Nasal cavity respiratory epithelium epithelial cell of viscerocranial mucosa (primary cell): ENCODE measurements around the gene OR2A25. TPM values are rescaled to one million over a fixed set of nuclear protein-coding genes. Genes with fewer than 3 reads are reported as not detected.

ENCODE experiments used
- total RNA-seq: library from RNA; depleted of rRNA; stranded (reverse); fragments of >200 nt; gene quantifications from 2 replicates; pipeline ENCODE4 v1.2.3, GENCODE V29; 2014

The OR2A25 gene, protein sequence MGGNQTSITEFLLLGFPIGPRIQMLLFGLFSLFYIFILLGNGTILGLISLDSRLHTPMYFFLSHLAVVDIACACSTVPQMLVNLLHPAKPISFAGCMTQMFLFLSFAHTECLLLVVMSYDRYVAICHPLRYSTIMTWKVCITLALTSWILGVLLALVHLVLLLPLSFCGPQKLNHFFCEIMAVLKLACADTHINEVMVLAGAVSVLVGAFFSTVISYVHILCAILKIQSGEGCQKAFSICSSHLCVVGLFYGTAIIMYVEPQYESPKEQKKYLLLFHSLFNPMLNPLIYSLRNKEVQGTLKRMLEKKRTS
- total RNA-seq = not detected in 2 replicates

DNA sequence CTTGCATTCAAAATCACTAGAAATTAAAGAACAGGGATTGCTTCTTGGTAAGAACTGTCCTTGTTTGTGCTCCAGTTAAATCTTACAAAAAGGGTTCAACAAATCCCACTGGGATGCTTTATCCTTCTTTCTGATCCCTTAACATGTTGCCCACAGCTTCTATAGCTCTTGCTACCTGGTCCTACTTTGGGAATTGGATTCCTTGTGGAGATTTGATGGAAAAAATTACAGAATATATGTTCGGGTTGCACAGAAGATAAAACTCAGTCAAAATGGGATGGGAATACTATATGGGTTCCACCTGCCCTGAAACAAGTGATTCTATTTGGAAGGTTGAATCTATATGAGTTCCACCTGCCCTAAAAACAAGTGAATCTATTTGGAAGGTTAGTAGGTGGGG is at the start of gene OR2A25:
Gene OR2A25, plus strand, starts transcription at position 301 of the 400 bp plus-strand sequence. CDS start 4,409 bp downstream, outside the sequence.

DNA sequence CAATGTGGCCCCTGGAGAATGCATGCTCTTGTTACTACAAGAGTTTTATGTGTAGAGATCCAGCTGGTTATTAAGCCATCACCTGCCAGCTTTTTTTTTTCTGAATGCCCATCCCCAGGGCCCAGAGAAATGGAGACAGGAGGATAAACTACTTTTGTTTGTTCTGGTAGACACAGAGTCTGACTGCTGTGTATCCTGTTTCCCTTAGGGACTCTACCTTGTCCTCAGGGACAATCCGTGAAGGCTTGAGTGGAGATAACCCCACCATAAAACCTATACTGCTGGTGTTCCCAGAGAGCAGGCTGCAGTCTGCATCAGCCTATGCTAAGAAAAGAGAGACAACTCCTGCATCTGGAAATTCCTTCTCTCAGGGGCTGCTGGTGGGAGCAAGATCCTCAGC is 21.0 kb upstream of the OR2A25 start, which contains the start of gene OR2A5:
Gene OR2A5, plus strand, starts transcription at position 301 of the 400 bp plus-strand sequence. CDS start 1,454 bp downstream, outside the sequence.

DNA sequence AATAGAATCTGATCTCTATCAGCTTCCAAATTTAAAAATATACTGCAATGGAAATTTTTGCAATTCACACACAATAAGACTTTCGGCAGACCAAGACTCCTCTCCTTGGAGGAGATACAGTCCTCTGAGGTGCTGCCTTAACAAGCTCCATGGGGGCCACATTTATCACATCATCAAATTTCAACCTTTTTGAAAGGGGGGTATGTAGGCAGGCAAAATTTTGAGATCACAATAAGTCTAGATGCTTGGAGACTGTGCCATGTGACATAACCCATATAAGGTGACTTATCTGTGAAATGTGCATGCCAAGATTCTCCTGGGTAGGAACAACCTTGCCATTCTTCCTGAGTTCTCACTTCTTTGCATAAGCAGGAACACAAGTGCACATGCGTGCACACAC is 16.4 kb downstream of the OR2A25 start, which contains the start of gene OR2A12:
Gene OR2A12, plus strand, starts transcription at position 301 of the 400 bp plus-strand sequence. CDS start 8,830 bp downstream, outside the sequence.

DNA sequence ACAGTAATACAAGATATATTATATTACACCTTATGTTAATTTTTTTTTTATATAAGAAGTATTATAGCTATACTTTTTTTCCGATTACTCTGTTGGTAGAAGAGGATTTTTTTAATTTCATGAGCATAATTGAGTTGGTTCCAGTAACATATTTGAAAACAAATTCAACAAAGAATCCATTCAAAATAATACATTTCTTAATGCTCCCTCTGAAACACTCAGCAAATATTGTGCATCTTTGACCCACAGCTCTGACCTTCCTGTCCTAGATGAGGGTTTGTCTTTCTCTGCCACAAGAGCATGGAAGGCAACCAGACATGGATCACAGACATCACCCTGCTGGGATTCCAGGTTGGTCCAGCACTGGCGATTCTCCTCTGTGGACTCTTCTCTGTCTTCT is 39.7 kb downstream of the OR2A25 start, which contains the start of gene OR2A2:
Gene OR2A2, plus strand, starts transcription at position 301 of the 400 bp plus-strand sequence. Its CDS starts 0 bp downstream, at position 301.

DNA sequence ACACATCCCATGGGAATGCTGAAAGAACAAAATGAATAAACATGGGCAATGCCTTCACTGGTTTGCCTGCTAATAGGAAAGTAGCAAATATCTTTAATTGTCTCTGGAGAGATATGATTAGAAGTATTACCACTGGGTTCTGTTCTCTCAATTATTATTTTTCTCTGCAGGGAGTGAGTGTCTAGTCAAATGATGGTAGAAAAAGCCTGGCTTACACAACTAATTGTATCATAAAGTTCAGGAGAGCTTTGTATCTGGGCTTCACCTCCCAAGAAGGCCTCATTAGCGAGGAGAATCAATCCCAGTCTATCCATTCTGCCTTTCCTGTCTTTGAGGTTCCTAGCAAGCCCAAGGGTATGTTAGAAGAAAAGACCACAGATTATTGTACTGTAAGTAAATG is 53.3 kb downstream of the OR2A25 start, which contains the start of gene OR2A14:
Gene OR2A14, plus strand, starts transcription at position 301 of the 400 bp plus-strand sequence. CDS start 5,937 bp downstream, outside the sequence.

Other genes starting within 250 kb of the OR2A25 start
- gene TCAF1, start 167.6 kb upstream of the OR2A25 start, total RNA-seq = 17.1 and 28.4 TPM in 2 replicates
- not detected in 2 replicates for gene OR2F2, start 134.6 kb upstream of the OR2A25 start, total RNA-seq
- not detected in 2 replicates for gene OR2F1, start 115.0 kb upstream of the OR2A25 start, total RNA-seq
- gene OR6B1, start 69.5 kb upstream of the OR2A25 start, total RNA-seq = not detected in 2 replicates
- gene OR2A5, start 20.9 kb upstream of the OR2A25 start, total RNA-seq = not detected in 2 replicates
- not detected in 2 replicates for gene OR2A12, start 16.5 kb downstream of the OR2A25 start, total RNA-seq
- gene OR2A2, start 39.8 kb downstream of the OR2A25 start, total RNA-seq = not detected in 2 replicates
- not detected in 2 replicates for gene OR2A14, start 53.4 kb downstream of the OR2A25 start, total RNA-seq
- 0.14 and 2.1 TPM in 2 replicates for gene CTAGE4, start 113.7 kb downstream of the OR2A25 start, total RNA-seq
- gene ARHGEF35, start 126.0 kb downstream of the OR2A25 start, total RNA-seq = 24.6 and 27.1 TPM in 2 replicates
- not detected in 2 replicates for gene OR2A42, start 169.8 kb downstream of the OR2A25 start, total RNA-seq
- 1.6 and 2.1 TPM in 2 replicates for gene OR2A7, start 195.0 kb downstream of the OR2A25 start, total RNA-seq
- gene CTAGE8, start 199.5 kb downstream of the OR2A25 start, total RNA-seq = 6.6 and 7.2 TPM in 2 replicates
- not detected in 2 replicates for gene OR2A1, start 242.6 kb downstream of the OR2A25 start, total RNA-seq